ENCODE results near the gene EPB41L1. TPM values are rescaled to one million over a fixed set of nuclear protein-coding genes. Genes with fewer than 3 reads are reported as not detected.

EPB41L1 gene
- total and polyA plus RNA-seq, 12 donors: 7.5 to 21.7 (median 15.8) TPM

DNA sequence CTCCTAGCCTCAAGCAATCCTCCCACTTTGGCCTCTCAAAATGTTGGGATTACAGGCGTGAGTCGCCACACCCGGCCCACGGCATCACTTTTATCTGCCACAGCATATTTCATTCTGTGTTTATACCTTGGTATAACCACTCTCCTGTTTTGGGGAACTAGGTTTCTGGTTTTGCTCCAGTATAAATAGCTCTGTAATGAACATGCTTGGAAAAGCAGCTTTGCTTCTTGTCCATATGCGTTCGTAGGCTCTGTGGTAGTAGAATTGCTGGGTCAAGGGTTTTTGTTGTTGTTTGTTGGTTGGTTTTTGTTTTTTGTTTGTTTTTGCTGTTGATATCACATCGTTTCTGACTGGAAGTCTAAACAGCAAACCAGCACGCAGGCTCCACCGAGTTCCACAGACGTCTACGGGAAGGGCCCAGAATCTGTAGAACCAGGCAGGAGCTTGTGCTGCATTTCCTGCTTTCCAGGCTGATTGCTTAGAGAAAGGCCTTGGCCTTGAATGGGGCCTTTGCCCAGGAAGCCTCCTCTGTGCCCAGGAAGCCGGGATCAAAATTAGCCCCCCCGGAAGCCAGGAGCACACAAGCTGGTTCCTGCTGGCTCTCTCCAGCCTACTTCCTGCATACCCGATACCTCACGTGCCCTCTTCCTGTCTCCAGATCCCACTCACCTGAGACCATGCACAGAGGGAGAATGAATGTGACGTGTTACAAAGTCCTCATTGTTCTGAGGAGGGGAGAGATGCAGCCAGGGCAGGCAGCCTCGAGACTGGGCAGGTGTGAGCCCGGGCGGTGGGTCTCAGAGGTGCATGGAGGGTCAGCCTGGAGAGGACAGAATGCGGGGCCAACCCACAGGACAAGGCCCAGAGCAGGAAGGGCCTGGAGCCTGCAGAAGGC is 116.5 kb downstream of the EPB41L1 start:
- no peak for ATAC-seq
- Histone ChIP-seq H3K4me1 (no peaks in the 10 kb centered on the region), H3K36me3 (no peaks in the 10 kb centered on the region), H3K27ac (no peak overlapping the region), H3K9me3 (no peaks in the 10 kb centered on the region), H3K4me3 (no peak overlapping the region), H3K27me3 (peaks cover 0 to 27% (median 25%) of the 10 kb centered on the region in 7 donors)
- TF ChIP-seq, protein P1, sequence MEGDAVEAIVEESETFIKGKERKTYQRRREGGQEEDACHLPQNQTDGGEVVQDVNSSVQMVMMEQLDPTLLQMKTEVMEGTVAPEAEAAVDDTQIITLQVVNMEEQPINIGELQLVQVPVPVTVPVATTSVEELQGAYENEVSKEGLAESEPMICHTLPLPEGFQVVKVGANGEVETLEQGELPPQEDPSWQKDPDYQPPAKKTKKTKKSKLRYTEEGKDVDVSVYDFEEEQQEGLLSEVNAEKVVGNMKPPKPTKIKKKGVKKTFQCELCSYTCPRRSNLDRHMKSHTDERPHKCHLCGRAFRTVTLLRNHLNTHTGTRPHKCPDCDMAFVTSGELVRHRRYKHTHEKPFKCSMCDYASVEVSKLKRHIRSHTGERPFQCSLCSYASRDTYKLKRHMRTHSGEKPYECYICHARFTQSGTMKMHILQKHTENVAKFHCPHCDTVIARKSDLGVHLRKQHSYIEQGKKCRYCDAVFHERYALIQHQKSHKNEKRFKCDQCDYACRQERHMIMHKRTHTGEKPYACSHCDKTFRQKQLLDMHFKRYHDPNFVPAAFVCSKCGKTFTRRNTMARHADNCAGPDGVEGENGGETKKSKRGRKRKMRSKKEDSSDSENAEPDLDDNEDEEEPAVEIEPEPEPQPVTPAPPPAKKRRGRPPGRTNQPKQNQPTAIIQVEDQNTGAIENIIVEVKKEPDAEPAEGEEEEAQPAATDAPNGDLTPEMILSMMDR (IDR thresholded peaks at IDR 0.05): no peak
- no peak for DNase-seq
- intact Hi-C loops (cut with DNase I): loop anchor here in 3 of 10 donors (10.0 kb wide), 2 partner anchors 164 to 174 kb away; no protein-coding TSS in a partner anchor
- 74 to 77% methylated on average over 20 of the region's 20 CpGs for WGBS, 2 donors

DNA sequence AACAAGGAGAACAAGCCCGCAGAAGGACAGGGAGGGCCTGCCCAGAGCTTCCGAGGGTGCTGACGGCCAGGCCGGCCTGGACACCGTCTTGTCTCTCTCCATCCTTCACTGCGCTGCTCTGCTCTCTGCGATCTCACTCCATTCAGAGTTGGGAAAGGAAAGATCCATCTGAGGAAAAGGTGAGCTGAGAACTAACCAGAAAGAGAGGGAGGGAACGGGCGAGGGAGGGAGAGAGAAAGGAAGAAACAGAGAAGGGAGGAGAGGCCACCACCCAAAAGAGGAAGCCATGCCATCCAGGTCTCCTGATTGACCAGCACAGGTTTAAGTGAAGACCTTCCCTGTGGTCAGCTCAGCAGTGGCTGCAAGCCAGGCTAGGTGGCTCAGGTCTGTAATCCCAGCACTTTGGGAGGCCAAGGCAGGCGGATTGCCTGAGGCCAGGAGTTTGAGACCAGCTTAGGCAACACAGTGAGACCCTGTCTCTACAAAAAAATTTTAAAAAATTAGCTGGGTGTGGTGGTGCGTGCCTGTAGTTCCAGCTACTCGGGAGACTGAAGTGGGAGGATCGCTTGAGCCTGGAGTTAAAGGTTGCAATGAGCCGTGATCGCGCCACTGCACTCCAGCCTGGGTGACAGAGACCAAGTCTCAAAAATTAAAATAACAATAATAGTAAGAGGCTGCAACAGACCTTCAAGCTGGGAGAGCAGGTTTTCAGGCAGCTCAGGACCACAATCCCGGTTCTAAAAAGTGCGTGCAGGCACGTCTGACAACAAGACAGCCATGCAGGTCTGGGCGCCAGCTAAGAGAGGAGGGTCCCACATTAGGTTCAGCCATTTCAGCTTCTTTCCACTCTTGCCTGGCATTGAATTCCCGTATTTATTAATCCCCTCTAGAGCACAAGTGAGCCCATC is 117.4 kb downstream of the EPB41L1 start:
- no peaks in the 10 kb centered on the region for H3K4me1 ChIP-seq
- no peak for ATAC-seq
- no peak overlapping the region for H3K4me3 ChIP-seq
- no peaks in the 10 kb centered on the region for H3K36me3 ChIP-seq
- intact Hi-C loops (cut with DNase I): loop anchor here in 4 of 10 donors (2.0 to 10.0 kb wide), 3 partner anchors 163 to 173 kb away; no protein-coding TSS in a partner anchor
- no peak for DNase-seq
- no peaks in the 10 kb centered on the region for H3K9me3 ChIP-seq
- TF ChIP-seq, protein P1 (IDR thresholded peaks at IDR 0.05): no peak
- no peak overlapping the region for H3K27ac ChIP-seq
- WGBS, 2 donors: 85% methylated on average over 21 of the region's 21 CpGs
- H3K27me3 ChIP-seq: peaks cover 0 to 29% (median 25%) of the 10 kb centered on the region in 7 donors

- Histone ChIP-seq H3K36me3 (no peaks in the 10 kb centered on the region), H3K27me3 (peaks cover 0 to 34% (median 28%) of the 10 kb centered on the region in 7 donors), H3K27ac (no peak overlapping the region), H3K4me1 (no peaks in the 10 kb centered on the region), H3K4me3 (no peak overlapping the region), H3K9me3 (no peaks in the 10 kb centered on the region)
- 84% methylated on average over 12 of the region's 12 CpGs for WGBS, 2 donors
- intact Hi-C loops (cut with DNase I): loop anchor here in 4 of 10 donors (2.0 to 10.0 kb wide), 3 partner anchors 162 to 172 kb away; no protein-coding TSS in a partner anchor
- TF ChIP-seq, protein P1 (IDR thresholded peaks at IDR 0.05): no peak
- no peak for ATAC-seq
- no peak for DNase-seq
Measured at GRCh38 chr20:36272547-36273220, 118.1 kb downstream of the EPB41L1 start.
